HG03432 (cell line): Measurements from ENCODE around the gene ZNF26.
"Not testable (repeated sequence)": the region's sequence is repeated elsewhere in the genome, so short reads cannot be mapped to it uniquely, and the experiment has no call there.

ENCODE experiments used
- ATAC-seq: cut with Tn5 transposase; IDR thresholded peaks from one replicate; pipeline ENCODE4 v1.9.1; 2021; ENCODE audit warnings: mild to moderate bottlenecking, moderate library complexity; ENCODE audit not compliant: unreplicated experiment

Gene ZNF26

GRCh38 chr12:132986001-132986884 is at the start of gene ZNF26:
ZNF26 (plus strand) TSS chr12:132986367; CDS start chr12:132986841, 474 bp downstream.
- peak; percentile 98 for ATAC-seq

- not testable (repeated sequence) for ATAC-seq
Observed at GRCh38 chr12:132936921-132937320, 49.2 kb upstream of the ZNF26 start.

GRCh38 chr12:132937476-132937875 is 48.7 kb upstream of the ZNF26 start:
- no peak for ATAC-seq

- ATAC-seq, result not testable (repeated sequence)
Observed at GRCh38 chr12:132938807-132939206, 47.4 kb upstream of the ZNF26 start.

GRCh38 chr12:132940071-132940719 is 46.0 kb upstream of the ZNF26 start:
- no peak for ATAC-seq

- ATAC-seq, result no peak
Observed at GRCh38 chr12:132941336-132941954, 44.7 kb upstream of the ZNF26 start.

- ATAC-seq, result no peak
Observed at GRCh38 chr12:132942611-132943010, 43.6 kb upstream of the ZNF26 start.

GRCh38 chr12:132945806-132946205 is 40.4 kb upstream of the ZNF26 start:
- no peak for ATAC-seq

GRCh38 chr12:132946246-132946820 is 39.8 kb upstream of the ZNF26 start:
- no peak for ATAC-seq

- ATAC-seq, result no peak
Observed at GRCh38 chr12:132948146-132949066, 37.8 kb upstream of the ZNF26 start.

GRCh38 chr12:132949936-132950837 is 36.0 kb upstream of the ZNF26 start:
- no peak for ATAC-seq

- no peak for ATAC-seq
Observed at GRCh38 chr12:132950844-132951535, 35.2 kb upstream of the ZNF26 start.

- no peak for ATAC-seq
Observed at GRCh38 chr12:132951649-132952048, 34.5 kb upstream of the ZNF26 start.

- no peak for ATAC-seq
Observed at GRCh38 chr12:132952371-132953162, 33.6 kb upstream of the ZNF26 start.

- no peak for ATAC-seq
Observed at GRCh38 chr12:132953163-132953425, 33.1 kb upstream of the ZNF26 start.

- no peak for ATAC-seq
Observed at GRCh38 chr12:132953771-132954170, 32.4 kb upstream of the ZNF26 start.

- no peak for ATAC-seq
Observed at GRCh38 chr12:132954471-132955048, 31.6 kb upstream of the ZNF26 start.
